RPMI7951 (cell line): Measurements from ENCODE around the gene USF2. TPM values are rescaled to one million over a fixed set of nuclear protein-coding genes. Genes with fewer than 3 reads are reported as not detected.

Experiments used
- DNase-seq: peaks from one replicate; pipeline ENCODE4 v3.0.0-alpha.2; 2012; ENCODE audit warnings: low read depth
- total RNA-seq: library from RNA; depleted of rRNA; stranded (reverse); fragments of >200 nt; shearing (Covaris generic); gene quantifications from 2 replicates; pipeline ENCODE4 v1.2.3, GENCODE V29; 2014

The USF2 gene
- total RNA-seq, 1 experiment from 2014 or later: 37.4 TPM

- no peak for DNase-seq
Measured at GRCh38 chr19:35265900-35266519, 2.8 kb upstream of the USF2 start.

- peak; percentile 16 for DNase-seq
Measured at GRCh38 chr19:35266520-35267352, 2.0 kb upstream of the USF2 start.

GRCh38 chr19:35267353-35267817 is 1.4 kb upstream of the USF2 start:
- DNase-seq: peak; percentile 34

- DNase-seq: peak; percentile 75
Measured at GRCh38 chr19:35267818-35268535, 785 bp upstream of the USF2 start.

- DNase-seq: peak; percentile 74
Measured at GRCh38 chr19:35269438-35270117, 816 bp downstream of the USF2 start.

GRCh38 chr19:35270381-35270811 is 1.6 kb downstream of the USF2 start:
- DNase-seq: no peak

- DNase-seq: no peak
Measured at GRCh38 chr19:35271546-35271945, 2.8 kb downstream of the USF2 start.

- no peak for DNase-seq
Measured at GRCh38 chr19:35272122-35272719, 3.5 kb downstream of the USF2 start.

- DNase-seq: no peak
Measured at GRCh38 chr19:35272954-35273649, 4.3 kb downstream of the USF2 start.

GRCh38 chr19:35273686-35274259 is 5.0 kb downstream of the USF2 start:
- DNase-seq: no peak

GRCh38 chr19:35274323-35274722 is 5.6 kb downstream of the USF2 start:
- DNase-seq: no peak

GRCh38 chr19:35276706-35277281 is 8.0 kb downstream of the USF2 start:
- no peak for DNase-seq

GRCh38 chr19:35278578-35279284 is 10.0 kb downstream of the USF2 start:
- DNase-seq: no peak

GRCh38 chr19:35279374-35279773 is 10.6 kb downstream of the USF2 start:
- DNase-seq: no peak

- no peak for DNase-seq
Measured at GRCh38 chr19:35279985-35280821, 11.4 kb downstream of the USF2 start.

- DNase-seq: no peak
Measured at GRCh38 chr19:35281303-35281702, 12.5 kb downstream of the USF2 start.

GRCh38 chr19:35284153-35285094 is 15.7 kb downstream of the USF2 start:
- DNase-seq: no peak
